K562 (cell line): ENCODE results near the gene EXOC6. TPM values are rescaled to one million over a fixed set of nuclear protein-coding genes. Genes with fewer than 3 reads are reported as not detected.

Experiments
- CBX3 ChIP-seq, 2 experiments: IDR thresholded peaks; 1 replicate in 1 of 2; 2 replicates in 1 of 2; pipeline ENCODE4 v1.6.1; 2012; ENCODE audit warnings: inconsistent platforms in 2 of 2, low read length in 2 of 2, borderline replicate concordance in 1 of 2, control low read depth in 1 of 2
- EP300 ChIP-seq: IDR thresholded peaks from 2 replicates; pipeline ENCODE4 v1.6.1; 2012; ENCODE audit warnings: low read length, improper control_type of control experiment
- KLF16 ChIP-seq: IDR thresholded peaks from 2 replicates; pipeline ENCODE4 v1.6.1; 2016; ENCODE audit warnings: antibody characterized with exemption
- OTX1 ChIP-seq: fragments of 450-650 bp; formaldehyde crosslinking; IDR thresholded peaks from 2 replicates; pipeline ENCODE4 v1.4.0; 2022; ENCODE audit warnings: mild to moderate bottlenecking
- RUNX1 ChIP-seq: sonication (generic); IDR thresholded peaks from 2 replicates; pipeline ENCODE4 v1.6.1; 2016; ENCODE audit warnings: antibody characterized with exemption, low read depth
- SLC30A9 ChIP-seq: fragments of 250-450 bp; sonication (Bioruptor Pico); IDR thresholded peaks from 2 replicates; pipeline ENCODE4 v1.8.0; 2022; ENCODE audit warnings: mild to moderate bottlenecking, moderate library complexity
- SMAD1 ChIP-seq: fragments of 150-350 bp; IDR thresholded peaks from 2 replicates; pipeline ENCODE4 v1.6.1; 2014; ENCODE audit warnings: low read length, low read depth; ENCODE audit not compliant: partially characterized antibody
- STAT5B ChIP-seq: fragments of 250-450 bp; sonication (Bioruptor Pico); IDR thresholded peaks from 2 replicates; pipeline ENCODE4 v1.8.0; 2021; ENCODE audit warnings: mild to moderate bottlenecking, inconsistent platforms
- TFE3 ChIP-seq: fragments of 450-650 bp; formaldehyde crosslinking; IDR thresholded peaks from 2 replicates; pipeline ENCODE4 v1.4.0; 2020; ENCODE audit warnings: mild to moderate bottlenecking, mixed read lengths
- TOE1 ChIP-seq, 2 experiments: fragments of 450-650 bp in 1 of 2; sonication (generic) in 1 of 2; formaldehyde crosslinking in 1 of 2; IDR thresholded peaks; 2 replicates each; pipeline versions ENCODE4 v1.7.1 to v1.8.0; 2016 to 2022; ENCODE audit warnings: borderline replicate concordance in 2 of 2, mild to moderate bottlenecking in 2 of 2, antibody characterized with exemption in 1 of 2, inconsistent platforms in 1 of 2, low read depth in 1 of 2, missing genetic modification reagents in 1 of 2, moderate library complexity in 1 of 2
- ZBTB1 ChIP-seq: sonication (generic); formaldehyde crosslinking; IDR thresholded peaks from 2 replicates; pipeline ENCODE4 v1.8.1; 2023; ENCODE audit warnings: missing genetic modification reagents, low read depth, mild to moderate bottlenecking, borderline replicate concordance
- ZBTB17 ChIP-seq: fragments of 450-650 bp; formaldehyde crosslinking; IDR thresholded peaks from 2 replicates; pipeline ENCODE4 v1.4.0; 2020; ENCODE audit warnings: mild to moderate bottlenecking
- ZBTB7A ChIP-seq: IDR thresholded peaks from 2 replicates; pipeline ENCODE4 v1.6.1; 2011; ENCODE audit warnings: low read depth, mild to moderate bottlenecking, low read length, moderate library complexity, borderline replicate concordance; ENCODE audit not compliant: control insufficient read depth
- ZBTB8A ChIP-seq: fragments of 450-650 bp; IDR thresholded peaks from 2 replicates; pipeline ENCODE4 v1.6.1; 2018; ENCODE audit warnings: mild to moderate bottlenecking, moderate library complexity; ENCODE audit not compliant: partially characterized antibody
- ZKSCAN3 ChIP-seq: fragments of 250-450 bp; sonication (Bioruptor Pico); IDR thresholded peaks from 2 replicates; pipeline ENCODE4 v1.4.0; 2020
- ZKSCAN8 ChIP-seq: fragments of 200-800 bp; sonication (Bioruptor generic); IDR thresholded peaks from 2 replicates; pipeline ENCODE4 v1.6.1; 2016; ENCODE audit warnings: missing genetic modification characterization, missing compliant biosample characterization
- ZNF217 ChIP-seq: sonication (generic); formaldehyde crosslinking; IDR thresholded peaks from 2 replicates; pipeline ENCODE4 v1.8.0; 2022; ENCODE audit warnings: mild to moderate bottlenecking, missing genetic modification reagents
- ZNF3 ChIP-seq: fragments of 250-450 bp; sonication (Bioruptor Pico); IDR thresholded peaks from 2 replicates; pipeline ENCODE4 v1.5.0; 2021; ENCODE audit warnings: mild to moderate bottlenecking, moderate library complexity
- ZNF583 ChIP-seq: fragments of 250-450 bp; sonication (Bioruptor Pico); IDR thresholded peaks from 2 replicates; pipeline ENCODE4 v1.4.0; 2020
- ZNF644 ChIP-seq: fragments of 200-800 bp; sonication (Bioruptor generic); IDR thresholded peaks from 2 replicates; pipeline ENCODE4 v1.6.1; 2016; ENCODE audit warnings: low read depth, missing genetic modification characterization, missing compliant biosample characterization
- ZSCAN32 ChIP-seq: fragments of 450-650 bp; formaldehyde crosslinking; IDR thresholded peaks from 2 replicates; pipeline ENCODE4 v1.4.0; 2020; ENCODE audit warnings: mild to moderate bottlenecking, moderate library complexity
- polyA plus RNA-seq, 8 experiments: library from polyadenylated mRNA; depleted of rRNA in 4 of 8; stranded (reverse) in 5 of 8; unstranded in 3 of 8; fragments of >200 nt; fragmentation: Nextera tagmentation in 2 of 8; fragmentation: Illumina TruSeq in 1 of 8; extraction: Ambion mirVana in 2 of 8; extraction: Trizol in 1 of 8; gene quantifications; 2 replicates each; pipeline versions ENCODE4 v1.2.1 to v1.2.3, GENCODE V29; 2011 to 2014; ENCODE audit warnings: inconsistent platforms in 1 of 8, missing spikeins in 1 of 8
- total RNA-seq, 7 experiments: library from RNA; depleted of rRNA in 6 of 7; stranded (reverse); fragments of >200 nt in 6 of 7; fragmentation: Illumina TruSeq in 2 of 7; extraction: Trizol in 2 of 7; gene quantifications; 2 replicates each; pipeline versions ENCODE4 v1.2.1 to v1.2.3, GENCODE V29; 2011 to 2021; ENCODE audit warnings: low replicate concordance in 1 of 7
- TF ChIP-seq, protein P1 (sequence below): fragments of 450-650 bp; formaldehyde crosslinking; IDR thresholded peaks from 2 replicates; pipeline ENCODE4 v1.4.0; 2022; ENCODE audit warnings: missing genetic modification characterization
- TF ChIP-seq, protein P2 (sequence below): fragments of 250-450 bp; sonication (Bioruptor Pico); IDR thresholded peaks from 2 replicates; pipeline ENCODE4 v1.8.0; 2022; ENCODE audit warnings: inconsistent platforms, mild to moderate bottlenecking, moderate library complexity, borderline replicate concordance

Gene EXOC6
- total and polyA plus RNA-seq, 9 of the 15 experiments (the other 6 are each of a cell fraction or from before 2014, with no cell fraction given): 13.9 to 42.8 (median 24.9) TPM

DNA sequence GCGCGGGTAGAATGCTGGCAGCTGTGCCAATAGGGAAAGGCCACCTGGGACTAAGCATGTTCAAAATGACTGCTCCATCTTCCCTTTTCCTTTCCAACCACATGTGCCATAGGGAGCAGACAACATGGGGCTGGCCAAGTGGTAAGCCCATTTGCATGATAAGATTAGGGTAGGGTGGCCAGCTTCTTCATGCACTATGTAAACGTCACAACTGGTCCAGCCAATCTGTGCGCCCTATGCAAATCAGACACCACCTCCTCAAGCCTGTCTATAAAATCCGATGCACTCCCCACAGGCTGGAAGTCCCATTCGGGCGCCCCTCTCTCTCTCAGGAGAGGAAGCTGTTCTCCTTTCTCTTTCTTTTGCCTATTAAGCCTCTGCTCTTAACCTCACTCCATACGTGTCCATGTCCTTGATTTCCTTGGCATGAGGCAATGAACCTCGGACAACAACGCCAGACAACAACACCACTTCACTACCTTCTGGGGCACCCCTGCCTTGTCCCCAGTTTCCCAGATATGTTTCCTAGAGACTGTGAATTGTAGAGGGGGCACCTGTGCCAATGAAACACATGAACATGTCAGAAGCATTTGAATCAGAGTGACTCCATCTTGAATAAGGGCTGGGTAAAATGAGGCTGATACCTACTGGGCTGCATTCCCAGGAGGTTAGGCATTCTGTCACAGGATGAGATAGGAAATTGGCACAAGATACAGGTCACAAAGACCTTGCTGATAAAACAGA lies 19.1 kb upstream of the EXOC6 start (continued):
- no peak for TF ChIP-seq EP300
- no peak for TF ChIP-seq SLC30A9 (CRISPR knock-in tag)
- TF ChIP-seq ZSCAN32 (CRISPR knock-in tag): no peak
- peak; percentile 67; the same call in 1 of the 2 replicates for TF ChIP-seq ZNF583
- no peak for TF ChIP-seq STAT5B (CRISPR knock-in tag)
- no peak for TF ChIP-seq ZKSCAN8 (CRISPR knock-in tag)
- no peak for TF ChIP-seq TFE3
- no peak for TF ChIP-seq ZNF3
- no peak for TF ChIP-seq ZNF217 (CRISPR knock-in tag)
- TF ChIP-seq ZBTB17 (CRISPR knock-in tag): peak; percentile 77; the same call in 1 of the 2 replicates
- TF ChIP-seq TOE1 (IDR thresholded peaks at IDR 0.05; ENCODE audit: borderline replicate concordance): peak; percentile 50; the same call in 1 of the 2 replicates
- TF ChIP-seq TOE1 (CRISPR knock-in tag; IDR thresholded peaks at IDR 0.05; ENCODE audit: borderline replicate concordance, low read depth): no peak
- no peak for TF ChIP-seq ZBTB7A
- TF ChIP-seq ZNF644 (tag): 0 out of 2 replicates have a peak, but pooled peaks have one; percentile 57
- no peak for TF ChIP-seq ZKSCAN3 (CRISPR knock-in tag)
- TF ChIP-seq RUNX1: no peak
- TF ChIP-seq ZBTB1: no peak
- TF ChIP-seq ZBTB8A: no peak
- TF ChIP-seq KLF16: no peak
- TF ChIP-seq, protein P1, sequence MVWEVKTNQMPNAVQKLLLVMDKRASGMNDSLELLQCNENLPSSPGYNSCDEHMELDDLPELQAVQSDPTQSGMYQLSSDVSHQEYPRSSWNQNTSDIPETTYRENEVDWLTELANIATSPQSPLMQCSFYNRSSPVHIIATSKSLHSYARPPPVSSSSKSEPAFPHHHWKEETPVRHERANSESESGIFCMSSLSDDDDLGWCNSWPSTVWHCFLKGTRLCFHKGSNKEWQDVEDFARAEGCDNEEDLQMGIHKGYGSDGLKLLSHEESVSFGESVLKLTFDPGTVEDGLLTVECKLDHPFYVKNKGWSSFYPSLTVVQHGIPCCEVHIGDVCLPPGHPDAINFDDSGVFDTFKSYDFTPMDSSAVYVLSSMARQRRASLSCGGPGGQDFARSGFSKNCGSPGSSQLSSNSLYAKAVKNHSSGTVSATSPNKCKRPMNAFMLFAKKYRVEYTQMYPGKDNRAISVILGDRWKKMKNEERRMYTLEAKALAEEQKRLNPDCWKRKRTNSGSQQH: peak; percentile 53; the same call in 1 of the 2 replicates
- no peak for TF ChIP-seq CBX3 (IDR thresholded peaks at IDR 0.05; ENCODE audit: borderline replicate concordance in 1 of 2, low read length in 2 of 2)
- TF ChIP-seq OTX1: peak; percentile 92
- TF ChIP-seq, protein P2, sequence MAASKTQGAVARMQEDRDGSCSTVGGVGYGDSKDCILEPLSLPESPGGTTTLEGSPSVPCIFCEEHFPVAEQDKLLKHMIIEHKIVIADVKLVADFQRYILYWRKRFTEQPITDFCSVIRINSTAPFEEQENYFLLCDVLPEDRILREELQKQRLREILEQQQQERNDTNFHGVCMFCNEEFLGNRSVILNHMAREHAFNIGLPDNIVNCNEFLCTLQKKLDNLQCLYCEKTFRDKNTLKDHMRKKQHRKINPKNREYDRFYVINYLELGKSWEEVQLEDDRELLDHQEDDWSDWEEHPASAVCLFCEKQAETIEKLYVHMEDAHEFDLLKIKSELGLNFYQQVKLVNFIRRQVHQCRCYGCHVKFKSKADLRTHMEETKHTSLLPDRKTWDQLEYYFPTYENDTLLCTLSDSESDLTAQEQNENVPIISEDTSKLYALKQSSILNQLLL (CRISPR knock-in tag): no peak
- TF ChIP-seq SMAD1: peak; percentile 90
